ENCODE data around the gene SURF4. TPM values are rescaled to one million over a fixed set of nuclear protein-coding genes. Genes with fewer than 3 reads are reported as not detected.

The SURF4 gene
- total and polyA plus RNA-seq, 2 experiments from 2014 or later: 354 to 360 TPM

DNA sequence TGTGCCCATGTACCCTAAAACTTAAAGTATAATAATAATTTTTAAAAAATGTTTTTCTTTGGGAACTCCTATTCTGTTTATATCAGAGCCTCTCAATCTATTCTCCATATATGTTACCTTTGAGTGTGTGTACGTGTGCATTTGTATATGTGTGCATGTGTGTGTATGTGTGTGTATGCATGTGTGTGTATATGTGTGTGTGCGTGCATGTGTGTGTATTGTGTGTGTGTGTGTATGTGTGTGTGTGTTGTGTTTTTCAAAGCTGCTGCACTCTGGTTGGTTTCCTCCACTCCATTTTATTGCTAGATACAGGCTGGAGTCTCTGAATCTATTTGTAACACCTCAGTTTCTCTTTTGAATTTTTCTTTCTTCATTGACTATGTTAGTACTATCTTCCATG is 59.9 kb downstream of the SURF4 start:
- no peaks in the 10 kb centered on the region for H3K27me3 ChIP-seq
- H3K79me2 ChIP-seq: no peaks in the 10 kb centered on the region
- H3K4me3 ChIP-seq: no peak overlapping the region
- no peaks in the 10 kb centered on the region for H3K36me3 ChIP-seq (replicated peaks; ENCODE audit: insufficient read depth, low read depth)
- no peak for TF ChIP-seq EZH2phosphoT487 (IDR thresholded peaks at IDR 0.05; ENCODE audit: low read depth, severe bottlenecking, unreplicated experiment)
- TF ChIP-seq EZH2 (IDR thresholded peaks at IDR 0.05; ENCODE audit: borderline replicate concordance): no peak
- TF ChIP-seq, protein P1, sequence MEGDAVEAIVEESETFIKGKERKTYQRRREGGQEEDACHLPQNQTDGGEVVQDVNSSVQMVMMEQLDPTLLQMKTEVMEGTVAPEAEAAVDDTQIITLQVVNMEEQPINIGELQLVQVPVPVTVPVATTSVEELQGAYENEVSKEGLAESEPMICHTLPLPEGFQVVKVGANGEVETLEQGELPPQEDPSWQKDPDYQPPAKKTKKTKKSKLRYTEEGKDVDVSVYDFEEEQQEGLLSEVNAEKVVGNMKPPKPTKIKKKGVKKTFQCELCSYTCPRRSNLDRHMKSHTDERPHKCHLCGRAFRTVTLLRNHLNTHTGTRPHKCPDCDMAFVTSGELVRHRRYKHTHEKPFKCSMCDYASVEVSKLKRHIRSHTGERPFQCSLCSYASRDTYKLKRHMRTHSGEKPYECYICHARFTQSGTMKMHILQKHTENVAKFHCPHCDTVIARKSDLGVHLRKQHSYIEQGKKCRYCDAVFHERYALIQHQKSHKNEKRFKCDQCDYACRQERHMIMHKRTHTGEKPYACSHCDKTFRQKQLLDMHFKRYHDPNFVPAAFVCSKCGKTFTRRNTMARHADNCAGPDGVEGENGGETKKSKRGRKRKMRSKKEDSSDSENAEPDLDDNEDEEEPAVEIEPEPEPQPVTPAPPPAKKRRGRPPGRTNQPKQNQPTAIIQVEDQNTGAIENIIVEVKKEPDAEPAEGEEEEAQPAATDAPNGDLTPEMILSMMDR (IDR thresholded peaks at IDR 0.05; ENCODE audit: poor library complexity): no peak
- H3K9me3 ChIP-seq (ENCODE audit: low read depth): no peaks in the 10 kb centered on the region
- no peaks in the 10 kb centered on the region for H3K9me2 ChIP-seq (replicated peaks; ENCODE audit: insufficient read depth)
- H4K20me1 ChIP-seq (ENCODE audit: insufficient read depth, poor library complexity, severe bottlenecking): no peaks in the 10 kb centered on the region
- no peak overlapping the region for H2AFZ ChIP-seq
- whole genome bisulfite sequencing (ENCODE audit: low lambda C conversion rate, missing lambda C conversion rate): 73% methylated on average over 2 of the region's 2 CpGs
- H3K27ac ChIP-seq: no peak overlapping the region
- H3K4me2 ChIP-seq: no peak overlapping the region
- DNase-seq (ENCODE audit: low spot score): no peak
- no peaks in the 10 kb centered on the region for H3K4me1 ChIP-seq (ENCODE audit: insufficient read depth)

Small RNA genes within 50 kb of the gene (small RNA-seq; reads per million reads assigned to genes)
- gene RF00019 (not detected), gene SNORD24 (not detected), gene SNORD36A (not detected), gene SNORD36B (not detected), gene SNORD36C (not detected)

Other genes starting within 250 kb of the SURF4 start
- gene GBGT1, start 212.1 kb downstream of the SURF4 start, total RNA-seq: 10.1 and 15.5 TPM in 2 replicates
- 4.0 and 5.8 TPM in 2 replicates for gene GBGT1, start 212.1 kb downstream of the SURF4 start, polyA plus RNA-seq
- gene OBP2B, start 166.8 kb downstream of the SURF4 start, total RNA-seq: not detected in 2 replicates
- not detected in 2 replicates for gene OBP2B, start 166.8 kb downstream of the SURF4 start, polyA plus RNA-seq
- gene ABO, start 100.9 kb downstream of the SURF4 start, total RNA-seq: 3.4 and 4.8 TPM in 2 replicates
- gene ABO, start 100.9 kb downstream of the SURF4 start, polyA plus RNA-seq: 9.5 and 15.7 TPM in 2 replicates
- gene SURF6, start 39.9 kb downstream of the SURF4 start, total RNA-seq: 20.2 and 23.4 TPM in 2 replicates
- gene SURF6, start 39.9 kb downstream of the SURF4 start, polyA plus RNA-seq: 22.9 and 24.3 TPM in 2 replicates
- gene MED22, start 27.9 kb downstream of the SURF4 start, total RNA-seq: 15.3 and 18.8 TPM in 2 replicates
- gene MED22, start 27.9 kb downstream of the SURF4 start, polyA plus RNA-seq: 18.7 and 23.4 TPM in 2 replicates
- 2,138 and 2,226 TPM in 2 replicates for gene RPL7A, start 27.8 kb downstream of the SURF4 start, total RNA-seq
- gene RPL7A, start 27.8 kb downstream of the SURF4 start, polyA plus RNA-seq: 377 and 404 TPM in 2 replicates
- 33.9 and 37.4 TPM in 2 replicates for gene SURF1, start 19.6 kb downstream of the SURF4 start, total RNA-seq
- 76.5 and 83.9 TPM in 2 replicates for gene SURF1, start 19.6 kb downstream of the SURF4 start, polyA plus RNA-seq
- 13.2 and 13.6 TPM in 2 replicates for gene SURF2, start 19.5 kb downstream of the SURF4 start, total RNA-seq
- 22.9 and 25.5 TPM in 2 replicates for gene SURF2, start 19.5 kb downstream of the SURF4 start, polyA plus RNA-seq
- 0.10 and 0.48 TPM in 2 replicates for gene STKLD1, start 306 bp upstream of the SURF4 start, total RNA-seq
- gene STKLD1, start 306 bp upstream of the SURF4 start, polyA plus RNA-seq: 1.6 and 2.5 TPM in 2 replicates
- 16.6 and 19.4 TPM in 2 replicates for gene REXO4, start 42.0 kb upstream of the SURF4 start, total RNA-seq
- gene REXO4, start 42.0 kb upstream of the SURF4 start, polyA plus RNA-seq: 17.2 and 18.0 TPM in 2 replicates
- 1.5 and 6.8 TPM in 2 replicates for gene ADAMTS13, start 46.3 kb upstream of the SURF4 start, total RNA-seq
- gene ADAMTS13, start 46.3 kb upstream of the SURF4 start, polyA plus RNA-seq: 6.5 and 11.4 TPM in 2 replicates
- 31.5 and 37.8 TPM in 2 replicates for gene CACFD1, start 83.9 kb upstream of the SURF4 start, total RNA-seq
- gene CACFD1, start 83.9 kb upstream of the SURF4 start, polyA plus RNA-seq: 49.2 and 50.4 TPM in 2 replicates
- gene SLC2A6, start 103.0 kb upstream of the SURF4 start, total RNA-seq: 5.7 and 7.3 TPM in 2 replicates
- 10.6 and 14.8 TPM in 2 replicates for gene SLC2A6, start 103.0 kb upstream of the SURF4 start, polyA plus RNA-seq
- gene MYMK, start 148.9 kb upstream of the SURF4 start, total RNA-seq: not detected in 2 replicates
- 0.91 and 1.3 TPM in 2 replicates for gene MYMK, start 148.9 kb upstream of the SURF4 start, polyA plus RNA-seq
- 2.2 and 2.7 TPM in 2 replicates for gene ADAMTSL2, start 158.6 kb upstream of the SURF4 start, total RNA-seq
- gene ADAMTSL2, start 158.6 kb upstream of the SURF4 start, polyA plus RNA-seq: 1.5 and 2.3 TPM in 2 replicates
- gene FAM163B, start 233.3 kb upstream of the SURF4 start, total RNA-seq: 0.68 and 1.0 TPM in 2 replicates
- 0.35 TPM in 1 of 2 replicates, not detected in the other for gene FAM163B, start 233.3 kb upstream of the SURF4 start, polyA plus RNA-seq

Data from hepatocyte (in vitro differentiated cells).